NCI-H2196 (cell line): ENCODE results near the gene ZNF326.
A peak's percentile ranks its signal among the peaks of the same experiment; 100 is the strongest.

Experiments used
- DNase-seq: peaks from one replicate; lab custom pipeline; 2025; ENCODE audit not compliant: unreplicated experiment; lab: John Stamatoyannopoulos, UW

Gene ZNF326

GRCh38 chr1:89994805-89995597 is at the start of gene ZNF326:
Gene ZNF326 (plus strand): TSS chr1:89995110. CDS start chr1:89995258, 148 bp downstream.
- DNase-seq, result peak; percentile 95

GRCh38 chr1:89945852-89946476 is 48.9 kb upstream of the ZNF326 start:
- no peak for DNase-seq

GRCh38 chr1:89946532-89946931 is 48.4 kb upstream of the ZNF326 start:
- DNase-seq, result no peak

- no peak for DNase-seq
Observed at GRCh38 chr1:89948722-89949345, 46.1 kb upstream of the ZNF326 start.

DNA sequence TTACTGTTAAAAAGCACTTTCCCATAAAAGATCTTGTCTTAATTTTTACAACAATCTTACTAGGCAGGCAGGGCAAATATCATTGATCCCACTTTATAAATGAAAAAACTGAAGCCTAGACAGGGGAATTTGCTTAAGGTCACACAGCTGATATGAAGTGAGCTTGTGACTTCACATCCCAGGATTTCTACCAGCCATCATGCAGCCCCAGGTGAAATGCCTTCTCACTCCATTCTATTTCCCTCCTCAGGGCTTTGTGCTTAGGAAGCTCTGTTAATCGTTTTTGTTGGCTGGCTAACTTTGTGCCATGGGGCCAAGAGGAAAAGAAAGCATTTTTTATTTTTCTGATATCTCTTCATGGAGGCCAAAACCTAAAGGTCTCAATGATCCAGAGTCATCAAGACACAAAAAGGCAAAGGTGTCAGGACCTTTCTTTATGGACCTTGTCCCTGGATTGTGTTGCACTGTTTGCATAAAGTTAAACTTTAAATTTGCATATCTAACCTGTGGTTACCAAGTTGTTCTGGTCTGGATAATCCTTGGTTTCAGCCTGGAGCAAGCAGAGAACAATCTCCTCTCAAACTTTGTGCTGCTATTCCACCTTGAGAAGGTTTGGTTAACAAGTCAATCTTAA is 44.8 kb upstream of the ZNF326 start:
- no peak for DNase-seq

DNA sequence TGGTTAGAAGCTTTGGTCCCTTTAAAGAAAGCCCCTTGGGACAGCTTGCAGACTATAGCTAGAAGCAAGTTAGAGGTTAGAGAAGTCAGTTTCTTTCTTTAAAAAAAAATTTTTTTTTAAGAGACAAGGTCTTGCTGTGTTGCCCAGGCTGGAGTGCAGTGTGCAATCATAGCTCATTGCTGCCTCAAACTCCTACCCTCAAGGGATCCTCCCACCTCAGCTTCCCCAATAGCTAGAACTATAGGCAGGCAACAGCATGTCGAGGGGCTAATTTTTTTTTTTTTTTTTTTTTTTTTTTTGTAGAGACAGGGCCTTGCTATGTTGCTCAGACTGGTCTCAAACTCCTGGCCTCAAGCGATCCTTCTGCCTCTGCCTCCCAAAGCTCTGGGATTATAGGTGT is 44.2 kb upstream of the ZNF326 start:
- no peak for DNase-seq

DNA sequence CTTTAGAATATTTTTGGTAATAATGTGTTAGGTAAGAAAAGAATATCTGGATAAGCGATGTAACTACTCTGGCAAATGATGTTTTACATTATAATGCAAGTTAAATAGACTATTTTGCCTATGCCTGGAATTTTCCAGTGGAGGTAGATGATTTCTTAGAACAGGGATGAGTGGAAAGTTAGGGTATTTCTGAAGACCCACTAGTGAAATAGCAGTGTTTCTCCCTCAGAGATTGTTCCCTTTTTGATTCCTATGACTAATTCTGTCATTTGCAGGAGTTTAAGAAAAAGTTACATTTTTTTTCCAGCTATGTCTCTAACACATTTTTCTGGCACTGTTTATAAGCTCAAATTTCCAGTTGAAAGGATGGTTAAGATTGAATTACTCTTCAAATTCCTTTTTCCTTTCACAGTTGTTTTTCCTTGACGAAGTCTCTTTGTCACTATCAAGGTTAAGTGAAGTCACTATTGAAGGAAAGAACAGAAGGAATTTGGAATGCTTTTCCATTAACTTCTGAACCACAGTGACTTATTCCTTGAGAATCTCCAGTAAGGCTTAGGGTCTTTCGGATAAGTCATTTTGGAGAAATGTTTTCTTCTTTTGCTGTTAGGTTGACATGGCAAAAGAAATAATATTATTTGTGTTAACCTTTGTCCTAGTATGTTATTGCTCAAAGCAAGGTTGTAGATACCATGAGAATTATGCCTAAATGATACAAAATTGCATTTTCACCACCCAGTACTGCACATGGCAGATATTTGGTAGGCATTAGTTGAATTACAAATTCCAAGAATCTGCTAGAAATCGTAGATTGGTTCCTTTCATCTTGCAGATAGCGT is 42.9 kb upstream of the ZNF326 start:
- no peak for DNase-seq

DNA sequence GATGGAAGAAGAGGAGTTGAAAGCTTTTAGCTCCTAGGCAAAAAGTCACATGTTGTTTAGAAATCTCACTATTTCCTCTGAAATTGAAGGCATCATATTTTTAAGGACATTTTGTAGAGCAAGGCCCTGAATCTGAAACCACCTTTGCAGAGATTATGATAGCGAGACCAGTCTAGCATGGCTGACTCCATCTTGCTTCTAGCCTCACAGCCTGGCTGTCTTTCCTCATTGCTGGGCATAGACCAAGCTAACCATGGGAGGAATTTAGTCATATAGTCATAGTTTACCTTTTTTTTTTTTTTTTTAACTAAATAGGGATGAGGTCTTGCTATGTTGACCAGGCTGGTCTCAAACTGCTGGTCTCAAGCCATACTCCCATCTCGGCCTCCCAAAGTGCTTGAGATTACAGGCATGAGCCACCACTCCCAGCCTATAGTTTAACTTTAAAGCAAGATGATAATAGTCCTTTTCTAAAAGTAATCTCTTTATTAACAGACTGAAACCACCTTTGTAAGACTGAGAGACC is 42.2 kb upstream of the ZNF326 start:
- no peak for DNase-seq

GRCh38 chr1:89953131-89953626 is 41.7 kb upstream of the ZNF326 start:
- DNase-seq, result no peak

DNA sequence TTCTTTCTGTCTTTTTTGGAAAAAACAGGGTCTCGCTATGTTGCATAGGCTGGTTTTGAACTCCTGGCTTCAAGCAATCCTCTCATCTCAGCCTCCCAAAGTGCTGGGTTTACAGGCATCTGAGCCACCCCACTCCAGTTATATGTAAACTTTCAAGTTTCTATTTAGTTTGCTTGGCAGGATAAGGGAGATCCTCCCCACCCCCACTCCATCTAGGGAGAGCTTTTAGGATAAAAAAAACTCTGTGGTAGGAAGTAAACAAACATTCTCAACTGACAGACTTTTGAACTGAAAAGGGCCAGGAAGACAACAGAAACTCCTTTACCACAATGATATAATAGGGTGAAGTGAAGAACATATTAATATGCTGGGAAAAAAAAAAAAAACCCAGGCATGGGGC is 41.0 kb upstream of the ZNF326 start:
- DNase-seq, result no peak

DNA sequence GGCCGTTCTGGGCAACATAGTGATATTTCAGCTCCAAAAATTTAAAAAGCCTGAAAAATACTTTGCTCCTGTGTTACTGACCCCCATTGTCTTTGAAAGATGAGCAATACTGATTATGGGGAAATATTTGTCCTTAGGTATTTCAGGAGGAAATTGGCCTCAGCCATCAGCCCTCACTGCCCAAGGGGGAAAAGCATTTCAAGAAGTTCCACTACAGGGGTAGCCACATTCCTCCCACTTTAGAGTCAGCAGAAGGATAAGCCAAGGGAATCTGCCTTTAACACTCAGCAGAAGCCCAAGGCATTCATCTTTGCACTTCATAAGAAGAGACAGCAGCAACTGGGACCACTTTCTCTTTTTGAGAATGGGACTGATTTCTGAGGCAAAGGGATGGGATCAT is 40.5 kb upstream of the ZNF326 start:
- DNase-seq, result no peak

DNA sequence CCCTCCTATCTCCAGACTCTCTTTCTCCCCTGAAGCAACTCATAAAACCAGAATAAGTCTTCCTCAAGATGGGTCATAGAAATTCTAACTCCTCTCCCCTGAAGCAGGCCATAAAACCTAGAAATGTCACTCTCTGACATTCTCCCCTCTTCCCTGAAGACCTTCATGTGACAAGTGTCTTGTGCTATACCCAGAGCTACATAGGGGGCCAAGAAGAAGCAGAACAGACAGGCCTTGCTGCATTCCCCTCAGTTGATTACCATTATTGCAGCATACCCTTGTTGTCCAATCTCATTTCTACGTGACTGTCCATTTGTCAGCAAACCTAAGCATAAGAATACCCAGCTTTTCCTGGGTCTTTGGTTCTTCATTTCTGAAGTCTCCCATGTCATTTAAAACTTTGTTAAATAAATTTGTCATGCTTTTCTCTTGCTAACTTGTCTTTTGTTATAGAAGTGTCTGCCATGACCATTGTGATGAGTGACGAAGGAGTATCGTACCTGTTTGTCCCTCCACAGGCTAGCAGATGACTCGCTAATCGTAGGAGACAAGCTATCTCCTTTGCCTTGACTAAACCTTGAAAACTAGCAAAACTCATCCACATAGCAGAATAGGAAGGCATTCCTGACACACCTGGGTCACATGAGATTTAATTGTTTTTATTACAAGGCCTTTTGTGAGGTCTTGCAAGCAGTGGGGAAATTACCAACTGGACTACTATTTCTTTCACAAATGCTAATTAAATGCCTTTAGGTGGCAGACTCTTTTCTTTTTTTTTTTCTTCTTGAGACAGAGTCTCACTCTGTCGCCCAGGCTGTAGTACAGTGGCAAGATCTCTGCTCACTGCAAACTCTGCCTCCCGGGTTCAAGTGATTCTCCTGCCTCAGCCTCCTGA is 39.4 kb upstream of the ZNF326 start:
- no peak for DNase-seq

GRCh38 chr1:89957107-89957506 is 37.8 kb upstream of the ZNF326 start:
- DNase-seq, result no peak

DNA sequence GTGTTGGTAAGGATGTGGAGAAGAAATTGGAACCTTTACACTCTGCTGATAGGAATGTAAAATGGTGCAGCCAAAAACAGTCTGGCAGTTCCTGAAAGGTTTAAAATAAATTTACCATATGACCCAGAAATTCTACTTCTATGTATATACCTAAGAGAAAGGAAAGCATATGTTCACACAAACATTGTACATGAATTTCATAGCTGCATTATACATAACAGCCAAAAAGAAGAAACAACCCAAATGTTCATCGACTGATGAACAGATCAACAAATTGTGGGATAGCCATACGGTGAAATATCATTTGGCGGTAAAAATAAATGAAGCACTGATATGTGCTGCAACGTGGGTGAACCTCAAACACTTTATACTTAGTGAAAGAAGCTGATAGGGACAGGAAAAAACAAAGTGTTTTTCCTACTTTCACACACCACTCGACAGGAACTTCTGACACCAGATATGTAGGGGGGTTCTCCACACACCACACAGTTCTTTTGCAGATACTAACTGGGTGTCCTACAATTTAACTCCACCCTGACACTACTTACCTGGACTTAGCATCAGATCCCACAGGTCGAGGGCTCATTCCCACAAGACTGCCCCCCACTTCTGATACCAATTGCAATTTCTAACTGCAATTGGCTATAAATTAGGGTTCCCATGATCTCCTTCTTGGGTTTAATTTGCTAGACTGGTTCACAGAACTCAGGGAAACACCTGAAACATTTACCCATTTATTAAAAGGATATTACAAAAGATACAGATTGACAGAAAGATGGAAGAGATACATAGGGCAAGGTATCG is 35.9 kb upstream of the ZNF326 start:
- DNase-seq, result no peak

GRCh38 chr1:89959719-89960118 is 35.2 kb upstream of the ZNF326 start:
- DNase-seq, result no peak

GRCh38 chr1:89962024-89962741 is 32.7 kb upstream of the ZNF326 start:
- no peak for DNase-seq

GRCh38 chr1:89962742-89963075 is 32.2 kb upstream of the ZNF326 start:
- DNase-seq, result no peak

GRCh38 chr1:89965193-89965768 is 29.6 kb upstream of the ZNF326 start:
- DNase-seq, result no peak
